HG02798 (cell line): Measurements from ENCODE around the gene FN3K.
"Not testable (repeated sequence)": the region's sequence is repeated elsewhere in the genome, so short reads cannot be mapped to it uniquely, and the experiment has no call there.

Experiments used
- ATAC-seq: cut with Tn5 transposase; IDR thresholded peaks from one replicate; pipeline ENCODE4 v1.9.1; 2021; ENCODE audit warnings: mild to moderate bottlenecking; ENCODE audit not compliant: unreplicated experiment, poor library complexity

Gene FN3K

DNA sequence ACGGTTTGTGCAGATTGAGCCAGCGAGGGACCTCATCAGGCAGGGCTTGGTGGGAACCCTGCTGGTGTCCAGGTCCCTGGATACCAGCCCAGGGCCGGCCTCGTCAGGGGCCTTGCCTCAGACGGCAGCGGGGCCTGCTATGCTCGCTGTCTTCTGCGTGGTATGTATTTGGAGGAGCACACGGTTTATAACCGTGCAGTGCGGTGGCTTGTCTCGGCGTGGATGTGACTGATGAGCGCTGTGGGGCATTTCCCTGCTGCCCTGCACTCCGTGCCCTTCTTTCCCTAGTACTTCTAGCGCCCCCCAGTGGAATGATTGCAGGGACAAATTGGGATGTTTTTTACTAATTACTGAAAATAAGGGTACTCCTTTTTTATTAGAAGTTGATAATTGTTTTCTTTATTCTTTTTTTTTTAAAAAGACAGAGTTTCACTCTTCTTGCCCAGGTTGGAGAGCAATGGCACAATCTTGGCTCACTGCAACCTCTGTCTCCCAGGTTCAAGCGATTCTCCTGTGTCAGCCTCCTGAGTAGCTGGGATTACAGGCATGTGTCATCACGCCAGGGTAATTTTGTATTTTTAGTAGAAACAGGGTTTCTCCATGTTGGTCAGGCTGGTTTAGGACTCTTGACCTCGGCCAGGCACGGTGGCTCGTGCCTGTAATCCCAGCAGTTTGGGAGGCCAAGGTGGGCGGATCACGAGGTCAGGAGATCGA lies 31.8 kb downstream of the FN3K start:
- no peak for ATAC-seq

DNA sequence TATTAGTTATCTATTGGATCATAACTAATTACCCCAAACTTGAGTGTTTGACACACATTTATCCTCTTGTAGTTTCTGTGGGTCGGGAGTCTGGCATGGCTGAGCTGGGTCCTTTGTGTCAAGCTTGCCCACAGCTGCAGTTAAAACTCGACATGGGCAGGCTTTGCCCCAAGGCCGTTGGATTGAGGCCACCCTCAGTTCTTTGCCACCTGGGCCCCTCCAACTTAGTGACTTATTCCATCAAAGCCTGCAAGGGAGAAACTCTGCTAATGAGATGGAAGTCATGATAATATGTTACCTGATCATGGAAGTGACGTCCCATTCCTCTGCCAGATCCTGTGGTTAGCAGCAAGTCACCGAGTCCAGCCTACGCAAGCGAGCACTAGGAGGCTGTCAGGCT lies 33.6 kb downstream of the FN3K start:
- no peak for ATAC-seq

DNA sequence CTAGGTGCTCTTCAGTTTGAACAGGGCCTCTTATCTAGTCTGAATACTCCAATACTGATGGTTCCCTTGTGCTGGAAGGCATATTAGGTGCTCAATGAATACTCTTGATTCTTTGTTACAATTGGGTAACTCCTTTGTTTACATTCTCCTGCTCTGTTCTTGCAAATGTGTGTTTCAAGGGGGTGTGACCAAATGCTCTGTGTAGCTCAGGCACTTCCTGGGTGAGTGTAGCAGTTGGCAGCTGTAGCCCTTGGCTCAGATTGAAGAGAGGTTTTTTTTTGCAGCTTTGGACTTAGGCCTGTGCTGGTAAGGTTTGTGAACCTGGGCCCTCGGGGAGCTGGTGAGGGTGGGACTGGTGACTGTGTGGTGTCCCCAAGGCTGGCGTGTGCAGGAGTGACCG lies 36.6 kb downstream of the FN3K start:
- ATAC-seq, result no peak

DNA sequence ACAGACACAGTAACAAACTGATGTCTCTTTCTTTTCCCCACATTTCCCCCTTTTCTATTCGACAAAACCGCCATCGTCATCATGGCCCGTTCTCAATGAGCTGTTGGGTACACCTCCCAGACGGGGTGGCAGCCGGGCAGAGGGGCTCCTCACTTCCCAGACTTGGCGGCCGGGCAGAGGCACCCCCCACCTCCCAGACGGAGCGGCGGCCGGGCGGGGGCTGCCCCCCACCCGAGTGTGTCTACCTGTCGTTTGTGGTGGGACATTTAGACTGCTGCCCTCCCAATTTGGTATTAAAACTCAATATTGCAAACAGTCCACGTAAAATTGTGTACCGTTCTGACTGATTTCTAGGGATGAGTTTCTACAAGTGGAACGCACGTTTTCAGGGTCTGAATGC lies 39.0 kb downstream of the FN3K start:
- ATAC-seq, result not testable (repeated sequence)

DNA sequence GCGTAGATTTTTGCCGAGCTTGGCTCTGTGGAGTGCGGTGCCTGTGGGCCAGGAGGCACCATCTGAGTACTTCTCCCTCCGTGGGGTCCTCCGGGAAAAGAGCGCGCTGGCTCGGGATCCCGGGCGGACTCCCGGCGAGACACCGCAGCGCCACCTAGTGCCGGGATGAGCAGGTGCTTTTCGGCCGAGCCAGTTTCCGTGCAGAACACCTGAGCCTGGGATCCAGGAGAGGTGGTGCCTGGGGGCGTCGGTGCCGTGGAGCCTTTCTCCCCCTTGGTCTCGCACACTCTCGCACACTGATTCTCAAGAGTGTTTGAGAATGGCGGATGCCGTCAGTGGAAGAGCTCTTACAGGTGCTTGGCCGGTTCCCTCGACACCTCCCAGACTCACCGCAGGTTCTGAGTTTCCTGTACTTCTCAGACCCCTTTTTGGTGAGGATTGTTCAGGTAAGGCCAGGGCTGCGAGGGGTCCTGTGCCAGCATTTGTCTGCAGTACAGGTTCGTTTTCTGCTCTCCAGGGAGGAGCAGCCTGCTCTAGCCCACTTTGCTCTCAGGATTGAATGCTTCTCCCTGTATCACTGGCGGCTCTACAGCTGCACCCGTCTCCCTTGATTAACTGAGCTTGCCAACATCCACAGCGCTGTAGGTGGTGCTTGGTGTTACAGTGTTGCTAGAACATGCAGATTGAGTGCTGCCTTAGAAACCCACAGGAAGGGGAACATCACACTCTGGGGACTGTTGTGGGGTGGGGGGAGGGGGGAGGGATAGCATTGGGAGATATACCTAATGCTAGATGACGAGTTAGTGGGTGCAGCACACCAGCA lies 39.8 kb downstream of the FN3K start:
- ATAC-seq, result no peak

DNA sequence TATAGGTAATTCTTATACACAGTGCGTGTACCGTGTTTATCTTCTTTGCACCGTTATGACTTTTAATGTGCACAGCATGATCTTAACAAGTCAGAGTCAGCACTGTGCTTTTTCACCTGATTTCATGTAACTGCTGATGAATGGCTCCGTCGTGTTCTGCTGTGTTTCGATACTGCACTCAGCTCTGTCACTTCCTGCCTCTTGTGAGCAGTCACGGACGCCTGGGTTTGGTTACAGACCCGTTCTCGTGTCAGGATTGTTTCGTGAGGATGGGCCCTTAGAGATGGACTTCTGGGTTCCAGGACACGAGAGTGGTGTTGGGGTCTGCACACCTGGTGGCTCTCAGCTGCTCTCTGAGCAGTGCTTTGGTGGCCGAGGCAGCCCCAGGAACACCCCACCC lies 41.0 kb downstream of the FN3K start:
- ATAC-seq, result no peak

DNA sequence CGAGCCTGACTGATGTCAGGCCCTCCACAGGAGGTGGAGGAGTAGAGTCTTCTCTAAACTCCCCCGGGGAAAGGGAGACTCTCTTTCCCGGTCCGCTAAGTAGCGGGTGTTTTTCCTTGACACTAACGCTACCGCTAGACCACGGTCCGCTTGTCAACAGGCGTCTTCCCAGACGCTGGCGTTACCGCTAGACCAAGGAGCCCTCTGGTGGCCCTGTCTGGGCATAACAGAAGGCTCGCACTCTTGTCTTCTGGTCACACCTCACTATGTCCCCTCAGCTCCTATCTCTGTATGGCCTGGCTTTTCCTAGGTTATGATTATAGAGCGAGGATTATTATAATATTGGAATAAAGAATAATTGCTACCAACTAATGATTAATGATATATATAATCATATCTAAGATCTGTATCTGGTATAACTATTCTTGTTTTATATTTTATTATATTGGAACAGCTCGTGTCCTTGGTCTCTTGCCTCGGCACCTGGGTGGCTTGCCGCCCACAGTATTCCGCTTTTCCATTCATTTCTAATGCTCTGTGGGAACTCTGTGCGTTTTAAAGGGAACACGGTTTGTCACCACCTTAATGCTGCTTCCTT lies 42.5 kb downstream of the FN3K start:
- ATAC-seq, result not testable (repeated sequence)

DNA sequence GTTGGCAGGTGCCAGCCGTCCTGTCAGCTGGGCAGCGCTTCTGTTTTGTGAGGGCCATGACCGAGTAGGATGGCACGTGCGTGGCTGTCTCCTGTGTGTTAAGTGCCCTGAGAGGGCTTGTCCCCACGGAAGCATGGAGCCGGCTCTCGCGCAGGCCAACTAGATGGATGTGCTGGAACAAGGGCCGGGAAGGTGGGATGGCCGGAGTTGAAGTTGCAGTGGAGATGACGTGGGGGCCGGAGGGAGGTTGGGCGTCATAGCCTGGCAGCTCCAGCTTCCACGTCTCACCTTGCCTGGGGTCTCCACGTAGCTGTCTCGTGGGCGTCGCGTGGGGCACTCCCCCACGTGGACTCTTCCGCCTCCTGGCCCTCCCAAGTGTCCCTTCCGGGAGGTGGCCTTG lies 44.1 kb downstream of the FN3K start:
- no peak for ATAC-seq

DNA sequence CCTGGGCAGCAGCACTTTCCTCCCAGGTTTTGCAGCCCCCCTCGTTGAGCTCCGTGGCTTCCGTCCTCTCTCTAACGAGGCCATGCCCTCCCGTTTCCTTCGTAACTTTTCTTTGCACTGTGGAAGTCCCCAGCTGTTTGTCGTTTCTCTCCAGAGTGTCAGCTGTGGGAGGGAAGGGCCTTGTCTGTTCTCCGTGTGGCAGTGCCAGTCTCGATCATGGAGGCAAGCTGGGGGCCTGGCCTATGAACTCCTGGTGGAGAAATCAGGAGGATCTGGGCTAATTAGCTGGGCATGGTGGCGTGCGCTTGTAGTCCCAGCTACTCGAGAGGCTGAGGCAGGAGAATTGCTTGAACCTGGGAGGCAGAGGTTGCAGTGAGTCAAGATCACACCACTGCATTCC lies 44.8 kb downstream of the FN3K start:
- no peak for ATAC-seq

DNA sequence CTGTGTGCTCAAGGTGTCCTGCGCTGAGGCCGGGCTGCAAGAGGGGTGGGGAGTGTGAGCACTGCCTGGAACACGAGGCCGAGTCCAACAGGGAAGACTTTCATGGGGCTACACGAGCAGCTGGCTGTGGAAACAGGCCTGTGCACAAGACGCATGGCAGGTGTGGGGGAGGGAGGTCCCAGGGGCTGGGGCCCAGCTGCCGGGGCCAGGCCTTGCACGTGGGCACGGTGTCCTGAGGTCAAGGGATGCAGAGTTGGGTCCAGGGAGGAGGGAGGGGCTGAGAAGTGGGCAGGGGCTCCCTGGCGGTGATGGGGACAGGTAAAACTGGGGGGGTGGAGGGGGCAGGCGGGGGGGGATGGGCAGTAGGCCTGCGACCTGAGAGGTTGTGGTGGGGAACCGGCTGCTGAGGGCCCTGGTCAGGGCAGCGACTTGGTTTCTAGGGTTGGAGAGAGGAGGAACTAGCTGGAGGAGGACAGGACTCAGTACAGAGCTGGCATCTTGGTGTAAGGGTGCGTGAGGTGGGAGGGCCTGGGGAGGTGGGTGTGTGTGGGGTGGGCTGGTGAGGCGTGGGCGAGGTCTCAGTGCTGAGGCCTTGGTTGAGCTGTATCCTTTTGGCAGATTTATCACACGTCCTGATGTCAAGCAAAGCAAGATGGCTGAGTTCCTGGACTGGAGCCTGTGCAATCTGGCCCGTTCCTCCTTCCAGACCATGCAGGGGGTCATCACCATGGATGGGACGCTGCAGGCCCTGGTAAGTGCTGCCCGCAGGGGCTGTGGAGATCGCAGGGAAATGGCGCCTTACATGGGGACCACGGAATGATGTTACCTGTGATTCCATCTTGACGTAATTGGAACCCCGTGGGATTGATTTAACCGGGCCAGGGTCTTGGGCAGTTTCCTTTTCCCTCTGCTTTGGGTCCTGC lies 45.8 kb downstream of the FN3K start:
- no peak for ATAC-seq

DNA sequence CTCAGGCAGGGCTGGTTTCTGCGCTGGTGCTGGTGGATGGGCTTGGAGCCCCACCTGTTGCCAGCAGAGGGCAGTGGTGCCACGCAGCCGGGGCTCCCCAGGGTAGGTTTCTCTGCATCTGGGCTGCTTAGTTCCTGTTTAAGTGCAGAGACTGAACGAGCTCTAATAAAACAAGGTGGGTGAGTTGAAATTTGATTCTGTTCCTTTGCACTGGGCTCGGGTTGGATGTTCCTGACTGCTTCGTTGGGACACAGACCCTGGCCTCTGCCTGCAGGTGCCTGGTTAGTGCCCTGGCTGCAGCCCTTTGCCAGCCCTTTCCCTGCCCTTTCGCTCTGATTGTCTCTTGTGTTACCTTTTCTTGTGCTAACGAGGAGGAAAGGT lies 46.5 kb downstream of the FN3K start:
- ATAC-seq, result peak; percentile 56

DNA sequence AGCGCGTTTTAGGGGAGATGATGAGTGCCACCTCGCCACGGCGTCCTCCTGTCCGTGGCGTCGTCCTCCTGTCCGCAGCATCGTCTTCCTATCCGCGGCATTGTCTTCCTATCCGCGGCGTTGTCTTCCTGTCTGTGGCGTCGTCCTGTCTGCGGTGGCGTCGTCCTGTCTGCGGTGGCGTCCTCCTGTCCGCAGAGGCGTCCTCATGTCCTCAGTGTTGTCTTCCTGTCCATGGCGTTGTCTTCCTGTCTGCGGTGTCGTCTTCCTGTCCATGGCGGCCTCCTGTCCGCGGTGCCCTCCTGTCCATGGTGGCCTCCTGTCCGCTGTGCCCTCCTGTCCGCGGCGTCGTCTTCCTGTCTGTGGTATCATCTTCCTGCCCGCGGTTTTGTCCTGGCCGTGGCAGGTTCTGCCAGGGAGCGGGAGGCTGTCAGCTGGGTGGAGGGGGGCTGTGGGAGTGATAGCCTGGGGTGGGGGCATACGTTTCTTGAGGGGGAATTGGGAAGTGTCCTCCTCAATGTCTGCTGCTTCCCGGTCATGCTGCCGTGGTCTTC lies 47.3 kb downstream of the FN3K start:
- no peak for ATAC-seq

DNA sequence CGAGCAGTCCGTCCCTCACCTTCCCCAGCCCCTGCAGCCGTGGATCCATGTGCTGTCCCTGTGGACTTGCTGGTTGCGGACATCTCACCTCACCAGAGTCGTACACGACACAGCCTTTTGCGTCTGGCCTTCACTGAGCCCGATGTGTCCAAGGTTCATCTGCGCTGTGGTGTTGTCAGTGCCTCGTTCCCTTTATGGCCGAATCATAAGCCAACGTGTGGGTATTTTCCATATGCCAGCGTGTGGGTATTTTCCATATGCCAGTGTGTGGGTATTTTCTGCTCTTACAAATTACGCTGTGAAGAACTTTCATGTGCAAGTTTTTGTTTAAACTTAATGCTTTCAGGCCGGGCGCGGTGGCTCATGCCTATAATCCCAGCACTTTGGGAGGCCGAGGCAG lies 48.1 kb downstream of the FN3K start:
- no peak for ATAC-seq

DNA sequence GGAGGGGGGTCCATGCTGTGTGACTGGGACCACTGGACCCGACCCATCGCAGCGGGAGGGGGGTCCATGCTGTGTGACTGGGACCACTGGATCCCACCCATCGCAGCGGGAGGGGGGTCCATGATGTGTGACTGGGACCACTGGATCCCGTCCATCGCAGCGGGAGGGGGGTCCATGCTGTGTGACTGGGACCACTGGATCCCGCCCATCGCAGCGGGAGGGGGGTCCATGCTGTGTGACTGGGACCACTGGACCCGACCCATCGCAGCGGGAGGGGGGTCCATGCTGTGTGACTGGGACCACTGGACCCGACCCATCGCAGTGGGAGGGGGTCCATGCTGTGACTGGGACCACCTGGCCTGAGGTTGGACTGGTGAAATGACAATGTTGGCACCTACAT lies 50.2 kb downstream of the FN3K start:
- not testable (repeated sequence) for ATAC-seq

DNA sequence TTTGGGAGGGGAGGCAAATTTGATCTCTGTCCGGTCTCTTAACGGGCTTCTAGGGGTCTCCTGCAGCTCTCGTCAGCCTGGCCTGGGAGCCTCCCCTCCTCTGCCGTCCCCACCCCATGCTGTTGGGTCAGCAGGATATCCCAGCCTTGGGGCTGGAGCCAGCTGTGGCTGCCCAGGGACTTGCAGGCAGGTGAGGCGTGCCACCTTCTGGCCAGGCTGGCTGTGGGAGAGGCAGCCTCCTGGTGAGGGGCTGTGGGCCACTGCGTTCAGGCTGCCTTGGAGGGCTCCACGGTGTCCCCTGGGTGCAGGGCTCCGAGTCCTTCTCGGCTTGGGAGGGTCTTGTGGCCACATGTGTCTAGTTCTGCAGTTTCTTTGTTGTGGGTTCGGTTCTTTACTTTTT lies 51.0 kb downstream of the FN3K start:
- no peak for ATAC-seq

DNA sequence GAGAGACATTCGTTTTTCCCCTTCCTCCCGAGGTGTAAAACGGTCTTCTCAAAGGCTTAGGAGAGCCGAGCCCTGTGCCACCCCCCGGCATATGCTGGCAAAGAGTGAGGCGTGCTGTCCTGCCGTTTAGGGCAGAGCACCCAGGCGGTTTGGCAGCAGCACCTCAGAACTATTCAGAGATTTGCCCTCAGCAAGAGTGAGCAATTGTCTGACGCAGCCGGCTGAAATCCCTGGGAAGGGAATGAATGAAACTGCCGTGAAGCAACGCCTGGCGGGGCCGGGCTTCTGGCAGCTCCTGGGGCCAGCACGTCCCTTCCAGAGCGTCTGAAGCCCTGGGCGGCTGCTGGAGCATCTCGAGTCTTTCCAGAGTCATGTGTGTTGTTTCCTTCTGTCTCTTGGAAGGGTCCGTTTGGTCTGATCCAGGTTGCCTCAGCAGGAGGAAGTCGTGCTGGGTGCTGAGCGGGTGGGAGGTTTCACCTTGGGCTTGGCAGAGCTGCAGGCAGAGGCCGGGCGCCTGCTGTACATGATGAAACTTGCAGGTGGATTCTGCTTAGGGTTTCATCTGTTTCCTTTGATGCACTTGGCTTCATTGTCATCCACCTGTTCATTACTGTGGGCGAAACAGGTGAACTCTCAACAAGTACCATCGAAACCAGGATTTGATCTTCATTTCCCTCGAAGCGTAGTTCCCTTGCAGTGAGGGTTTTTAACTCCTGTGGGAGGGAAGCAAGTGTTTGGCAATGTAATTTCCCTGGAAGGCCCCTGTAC lies 51.9 kb downstream of the FN3K start:
- no peak for ATAC-seq

DNA sequence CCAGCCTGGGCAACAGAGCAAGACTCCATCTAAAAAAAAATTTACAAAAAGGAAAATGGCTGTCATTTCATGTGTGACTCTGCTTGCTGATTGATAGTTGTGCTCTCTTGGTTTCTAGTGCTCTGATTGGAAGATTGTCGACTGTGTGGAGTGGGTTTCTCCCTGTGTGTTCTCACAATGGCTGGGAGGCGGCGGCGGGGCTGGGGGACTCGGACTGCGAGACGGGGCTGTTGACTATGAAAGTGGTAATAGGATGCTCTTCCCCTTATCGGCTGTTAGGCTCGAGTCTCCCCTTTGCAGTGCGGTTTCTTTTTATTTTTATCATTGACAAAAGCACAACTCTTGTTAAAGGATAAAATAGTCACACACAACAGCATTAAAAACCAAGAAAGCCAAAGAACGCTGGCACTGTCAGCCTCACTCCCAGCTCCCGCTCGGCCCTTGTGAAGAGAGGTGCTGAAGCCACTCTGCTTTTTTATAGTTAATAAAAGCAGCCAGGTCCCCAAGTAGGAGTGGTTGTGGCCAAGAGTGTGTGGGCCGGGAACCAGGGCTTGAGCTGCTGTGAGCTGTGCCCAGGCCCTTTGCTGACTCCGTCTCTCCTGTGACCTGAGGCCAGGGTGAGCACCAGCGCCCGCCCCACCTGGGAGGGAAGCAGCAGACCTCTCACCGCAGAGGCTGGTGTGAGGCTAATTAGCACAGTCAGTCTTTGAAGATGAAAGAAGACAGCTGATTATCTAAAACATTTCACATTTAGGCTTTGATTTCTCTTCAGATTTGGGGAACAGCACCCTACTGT lies 53.0 kb downstream of the FN3K start:
- no peak for ATAC-seq

DNA sequence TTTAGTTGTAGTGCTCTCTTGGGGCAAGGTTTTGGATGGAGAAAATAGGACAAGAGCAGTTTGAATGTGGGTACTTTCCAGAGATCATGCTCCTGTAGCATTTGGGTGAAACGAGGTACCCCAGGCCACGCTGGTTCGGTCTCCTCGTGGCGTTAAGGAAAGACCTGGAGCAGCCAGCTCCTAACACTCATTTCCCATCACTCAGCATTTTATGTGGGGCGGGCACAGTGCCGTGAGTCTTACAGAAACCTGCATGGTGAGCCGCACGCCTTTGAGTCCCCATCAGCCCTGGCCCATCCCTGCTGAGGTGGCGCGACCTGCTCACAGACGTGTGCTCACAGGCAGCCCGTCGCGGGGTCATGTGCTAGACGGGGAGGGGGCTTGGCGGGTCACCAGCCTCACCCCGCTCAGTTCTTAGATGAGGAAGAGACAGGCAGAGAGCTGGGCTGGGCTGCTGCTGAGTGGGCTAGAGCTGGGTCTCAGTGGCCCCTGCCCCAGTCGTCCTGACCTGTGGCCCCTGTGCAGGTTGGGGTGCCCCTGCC lies 53.7 kb downstream of the FN3K start:
- ATAC-seq, result no peak
